HG03442 (cell line): ENCODE measurements around the gene TAF4.
"Not testable (repeated sequence)": the region's sequence is repeated elsewhere in the genome, so short reads cannot be mapped to it uniquely, and the experiment has no call there.

ENCODE experiments used
- ATAC-seq: cut with Tn5 transposase; IDR thresholded peaks from one replicate; pipeline ENCODE4 v1.9.1; 2021; ENCODE audit warnings: mild to moderate bottlenecking, moderate library complexity; ENCODE audit not compliant: unreplicated experiment

Gene TAF4

DNA sequence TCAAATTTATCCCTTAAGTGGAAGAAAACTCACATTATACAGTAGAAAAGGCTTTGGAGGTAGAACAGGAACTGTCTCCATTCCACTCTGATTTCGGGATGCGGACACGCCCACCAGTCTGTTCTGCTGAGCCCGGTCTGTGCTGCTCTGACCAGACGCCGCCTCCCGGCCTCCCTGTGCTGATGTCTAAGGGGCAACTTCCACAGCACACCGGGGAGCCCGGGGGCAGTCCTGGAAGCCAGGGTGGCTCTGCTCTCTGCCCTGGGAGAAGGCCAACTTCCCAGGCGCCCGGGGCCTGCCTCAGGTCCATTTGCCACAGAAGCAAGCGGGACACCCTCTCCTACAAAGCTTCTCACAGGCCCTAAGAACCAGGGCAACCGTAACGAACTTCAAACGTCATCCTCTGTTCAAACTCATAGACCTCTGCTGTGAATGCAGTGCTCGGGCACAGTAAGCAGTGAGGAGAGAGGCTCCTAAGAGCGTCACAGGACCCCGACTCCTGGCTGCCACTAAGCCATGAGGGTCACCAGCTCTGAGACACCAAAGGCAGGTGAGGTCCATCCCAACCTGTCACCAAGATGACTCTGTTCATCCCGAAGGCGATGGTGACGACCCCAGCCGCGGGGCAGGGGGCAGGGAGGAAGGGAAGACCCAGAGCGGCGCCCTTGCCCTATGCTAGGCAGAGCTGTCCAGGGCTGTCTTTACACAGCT is 5.6 kb downstream of the TAF4 start:
- ATAC-seq, result no peak

DNA sequence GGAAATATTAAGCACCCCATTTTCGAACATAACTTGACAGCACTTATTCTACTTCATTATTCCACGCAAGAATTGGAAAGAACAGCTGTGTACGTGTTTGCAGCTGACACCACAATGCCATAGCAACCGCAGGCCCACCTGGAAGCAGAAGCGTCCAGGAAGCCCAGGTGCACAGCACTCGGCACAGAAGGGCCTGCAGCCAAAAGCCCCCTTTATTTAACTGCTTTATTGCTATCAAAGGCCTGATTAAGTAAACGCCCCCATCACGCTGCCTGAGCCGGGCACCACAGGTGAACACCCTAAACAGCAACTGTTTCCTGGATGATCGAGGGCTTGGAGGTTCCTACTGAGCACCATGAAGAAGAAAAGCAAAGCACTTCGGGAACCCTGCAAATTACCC is 6.3 kb downstream of the TAF4 start:
- no peak for ATAC-seq

DNA sequence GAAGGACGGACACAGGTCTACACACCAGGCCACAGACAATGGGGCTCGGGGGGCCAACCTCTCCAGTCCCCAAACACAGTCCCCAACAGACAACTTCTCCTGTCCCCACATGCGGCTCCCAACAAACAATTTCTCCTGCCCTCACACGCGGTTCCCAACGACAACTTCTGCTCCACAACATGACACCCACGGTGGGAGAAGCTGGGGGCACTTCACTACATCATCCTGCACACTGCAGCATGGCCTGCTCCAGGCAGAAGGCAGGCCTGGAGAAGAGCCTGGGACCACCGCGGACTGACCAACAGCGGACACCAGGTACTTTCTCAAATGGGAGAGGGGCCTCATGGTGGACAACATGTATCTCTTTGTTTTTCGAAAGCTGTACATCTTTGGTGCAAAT is 6.7 kb downstream of the TAF4 start:
- no peak for ATAC-seq

DNA sequence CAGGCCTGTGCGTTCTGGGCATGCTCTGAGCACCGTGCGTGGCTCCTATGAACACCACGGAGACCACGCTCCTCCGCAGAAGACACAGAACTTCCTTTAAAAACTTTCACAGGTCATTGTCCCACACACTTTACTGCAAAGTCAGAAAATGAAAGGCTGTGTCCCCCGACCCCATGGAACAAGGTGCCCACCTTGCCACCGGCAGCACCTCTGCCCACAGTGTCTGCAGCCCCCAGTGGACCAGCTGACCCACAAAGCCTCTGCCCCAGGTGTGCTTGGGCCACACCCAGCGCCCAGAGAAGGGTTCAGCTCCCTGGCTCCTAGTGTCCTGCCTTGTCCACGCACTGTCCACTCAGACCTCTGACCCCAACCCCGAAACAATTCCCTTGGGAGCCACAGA is 8.7 kb downstream of the TAF4 start:
- ATAC-seq, result no peak

DNA sequence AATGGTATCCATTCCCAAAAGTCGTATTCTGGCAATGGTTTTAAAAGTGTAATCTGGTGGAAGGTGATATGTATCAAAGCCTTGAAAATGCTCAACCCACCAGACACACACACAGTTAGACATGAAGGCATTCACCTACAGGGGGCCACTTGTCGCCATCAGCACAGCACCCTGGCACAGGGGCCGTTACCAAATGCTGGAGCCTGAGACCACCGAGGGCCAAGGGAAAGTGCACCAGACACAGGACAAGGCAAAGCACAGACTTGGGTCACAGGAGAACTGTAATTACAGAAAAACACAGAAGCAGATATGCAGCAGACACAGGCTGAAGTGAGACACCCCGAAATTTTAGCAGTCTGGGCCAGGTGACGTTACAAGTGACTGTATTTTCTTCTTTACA is 9.3 kb downstream of the TAF4 start:
- ATAC-seq, result no peak

DNA sequence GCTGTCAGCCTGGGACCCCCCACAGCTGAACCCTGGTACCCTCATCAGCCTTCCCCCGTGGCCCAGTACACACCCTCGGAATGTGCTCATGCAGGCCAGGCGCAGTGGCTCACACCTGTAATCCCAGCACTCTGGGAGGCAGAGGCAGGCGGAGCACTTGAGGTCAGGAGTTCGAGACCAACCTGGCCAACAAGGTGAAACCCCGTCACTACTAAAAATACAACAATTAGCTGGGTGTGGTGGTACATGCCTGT is 9.9 kb downstream of the TAF4 start:
- not testable (repeated sequence) for ATAC-seq

DNA sequence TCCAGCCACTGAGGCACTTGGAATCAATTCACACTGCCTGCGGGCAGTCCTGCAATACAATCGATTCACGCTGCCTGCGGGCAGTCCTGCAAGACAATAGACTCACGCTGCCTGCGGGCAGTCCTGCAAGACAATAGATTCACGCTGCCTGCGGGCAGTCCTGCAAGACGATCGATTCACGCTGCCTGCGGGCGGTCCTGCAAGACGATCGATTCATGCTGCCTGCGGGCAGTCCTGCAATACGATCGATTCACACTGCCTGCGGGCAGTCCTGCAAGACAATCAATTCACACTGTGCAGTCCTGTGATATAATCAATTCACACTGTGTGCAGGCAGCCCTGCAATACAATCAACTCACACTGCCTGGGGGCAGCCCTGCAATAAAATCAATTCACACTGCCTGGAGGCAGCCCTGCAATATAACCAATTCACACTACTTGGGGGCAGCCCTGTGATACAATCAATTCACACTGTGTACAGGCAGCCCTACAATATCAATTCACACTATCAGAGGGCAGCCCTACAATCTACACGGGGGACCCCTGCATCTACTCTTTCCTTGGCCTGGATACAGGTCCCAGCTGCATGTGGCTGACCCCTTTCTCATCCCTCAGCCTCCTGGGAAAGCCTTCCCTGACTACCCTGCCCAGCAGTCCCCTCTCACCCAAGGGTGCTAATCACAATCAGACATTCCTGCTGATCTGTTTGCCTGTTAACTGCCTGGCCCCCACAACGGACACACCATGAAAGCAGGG is 10.4 kb downstream of the TAF4 start:
- no peak for ATAC-seq

DNA sequence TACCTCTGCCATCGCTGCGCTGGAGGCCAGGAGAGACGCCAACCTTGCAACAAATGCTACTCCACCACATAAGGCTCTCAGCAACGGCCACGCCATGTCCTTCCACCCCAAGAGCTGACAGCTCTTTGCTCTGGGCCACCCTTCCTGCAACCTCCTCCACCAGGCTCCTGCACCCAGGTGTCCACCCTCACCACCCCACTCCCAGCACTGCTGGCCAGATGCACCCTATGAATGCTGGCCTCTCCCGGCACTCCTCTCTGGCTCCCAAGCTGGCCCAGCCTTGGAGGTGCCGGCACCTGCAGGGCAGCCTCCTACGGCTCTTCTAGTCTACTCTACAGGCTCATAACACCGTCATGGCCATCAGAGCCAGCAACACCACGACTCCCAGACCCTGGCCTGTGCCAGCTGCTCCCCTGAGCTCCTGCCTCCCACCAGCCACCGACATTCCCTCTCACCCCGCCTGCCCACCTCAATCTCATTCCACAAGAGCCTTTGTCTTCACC is 11.2 kb downstream of the TAF4 start:
- ATAC-seq, result no peak

DNA sequence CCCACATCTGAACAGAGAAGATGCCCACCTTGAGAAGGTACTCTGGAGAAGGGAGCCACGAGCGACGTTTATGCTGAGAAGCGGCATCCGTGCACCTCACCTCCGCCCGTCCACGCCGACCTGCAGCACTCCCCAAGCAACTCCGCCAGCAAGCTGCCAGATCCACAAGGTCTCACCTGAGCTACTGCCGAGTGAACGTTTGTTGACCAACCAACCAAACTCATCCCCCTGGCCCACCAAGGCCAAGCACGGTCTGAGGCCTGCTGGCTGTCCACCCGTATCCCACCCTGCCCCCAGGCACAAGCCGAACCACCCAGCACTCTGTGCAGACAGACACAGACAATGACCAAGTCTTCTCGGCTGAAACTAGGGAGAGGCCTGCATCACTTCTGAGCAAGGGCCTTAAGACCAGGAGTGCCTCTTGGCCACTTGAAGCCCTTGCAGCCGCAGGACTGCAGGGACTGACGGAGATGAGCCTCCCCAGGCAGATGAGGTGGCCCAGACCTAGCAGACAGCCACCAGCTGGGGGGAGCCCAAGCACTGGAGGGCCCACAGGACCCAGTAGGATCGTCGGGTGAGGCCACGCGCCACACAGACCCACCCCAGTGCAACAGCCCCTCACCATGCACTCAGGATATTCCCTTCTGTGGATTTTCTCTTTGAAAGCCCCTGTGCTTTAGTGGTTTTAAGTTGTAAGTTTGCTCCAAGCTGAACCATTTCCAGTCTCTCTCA is 12.1 kb downstream of the TAF4 start:
- ATAC-seq, result no peak

DNA sequence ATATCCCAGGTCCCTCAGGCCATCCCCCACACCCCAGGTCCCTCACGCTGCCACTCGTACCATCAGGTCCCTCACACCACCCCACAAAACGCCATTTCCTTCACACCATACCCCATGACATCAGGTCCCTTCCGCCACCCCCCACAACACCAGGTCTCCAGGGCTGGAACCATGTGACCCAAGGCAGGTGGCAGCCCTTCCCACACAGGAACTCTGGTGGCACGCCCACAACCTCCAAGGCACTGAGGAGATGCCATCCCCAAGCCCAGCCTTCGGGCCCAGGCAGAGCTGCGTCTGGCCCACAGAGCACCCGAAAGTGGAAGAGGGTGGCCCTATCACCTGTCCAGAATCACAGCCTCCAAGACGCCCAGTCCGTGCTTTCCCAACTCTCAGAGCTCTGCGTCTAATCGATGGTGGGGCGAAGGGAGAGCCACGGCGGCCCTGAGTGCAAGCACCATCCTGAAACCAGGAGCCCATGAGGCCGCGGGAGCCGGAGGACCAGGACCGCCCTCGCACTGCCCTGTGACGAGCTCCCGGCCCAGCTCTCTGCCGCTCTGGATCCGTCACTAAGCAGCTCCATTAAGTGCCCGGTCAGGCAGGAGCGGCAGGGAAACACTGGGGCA is 12.7 kb downstream of the TAF4 start:
- ATAC-seq, result no peak

DNA sequence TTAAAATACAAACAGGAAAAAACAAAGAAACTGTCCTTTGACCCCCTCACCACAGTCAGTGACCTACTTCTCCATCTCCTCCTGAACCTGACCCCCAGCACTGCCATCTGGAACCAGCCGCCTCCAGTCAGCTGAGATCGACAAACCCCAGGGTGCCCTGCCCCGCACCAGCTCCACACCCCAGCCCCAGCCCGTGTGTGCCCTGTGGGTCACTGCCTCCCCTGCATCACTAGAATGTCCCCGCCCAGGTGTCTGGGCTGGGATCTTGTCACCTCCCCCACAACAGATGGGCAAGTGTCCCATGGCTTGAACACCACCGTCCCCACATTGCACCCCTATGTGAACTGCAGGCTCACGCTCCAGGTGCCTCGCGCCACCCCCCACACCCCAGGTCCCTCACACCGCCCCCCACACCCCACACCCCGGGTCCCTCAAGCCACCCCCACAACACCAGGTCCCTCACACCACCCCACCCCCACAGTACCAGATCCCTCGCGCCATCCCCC is 13.3 kb downstream of the TAF4 start:
- no peak for ATAC-seq

DNA sequence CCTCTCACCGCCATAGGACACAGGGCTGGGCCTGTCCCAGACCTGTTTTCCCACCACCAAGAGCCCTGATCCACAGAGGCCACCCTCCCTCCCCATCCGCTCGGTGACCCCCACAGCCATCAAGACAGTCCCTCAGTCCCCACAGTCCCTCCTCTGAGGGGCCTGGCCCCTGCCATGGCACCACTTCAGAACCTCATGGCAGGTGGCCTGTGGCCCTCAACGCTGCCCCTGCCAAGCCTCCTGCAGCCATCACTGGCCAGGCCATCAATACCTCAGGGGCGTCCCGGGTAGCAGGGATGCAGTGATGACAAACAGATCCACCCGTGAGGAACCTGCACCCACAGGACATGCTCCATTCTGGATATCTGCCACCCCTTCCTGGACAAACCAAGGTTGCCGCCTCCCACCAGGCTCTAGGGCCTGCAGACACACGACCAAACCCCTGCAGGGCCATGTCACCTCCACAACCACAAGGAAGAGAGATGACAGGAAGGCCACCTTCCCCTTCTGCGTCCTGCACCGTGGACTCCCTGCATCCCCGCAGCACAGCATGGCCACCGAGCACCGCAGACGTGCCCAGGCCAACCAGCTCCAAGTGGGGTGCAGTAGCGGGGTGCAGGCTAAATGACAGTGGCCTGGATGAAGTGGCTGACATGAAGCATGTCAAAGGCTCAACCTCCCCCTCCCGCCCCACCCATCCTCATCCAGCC is 14.0 kb downstream of the TAF4 start:
- ATAC-seq, result no peak

DNA sequence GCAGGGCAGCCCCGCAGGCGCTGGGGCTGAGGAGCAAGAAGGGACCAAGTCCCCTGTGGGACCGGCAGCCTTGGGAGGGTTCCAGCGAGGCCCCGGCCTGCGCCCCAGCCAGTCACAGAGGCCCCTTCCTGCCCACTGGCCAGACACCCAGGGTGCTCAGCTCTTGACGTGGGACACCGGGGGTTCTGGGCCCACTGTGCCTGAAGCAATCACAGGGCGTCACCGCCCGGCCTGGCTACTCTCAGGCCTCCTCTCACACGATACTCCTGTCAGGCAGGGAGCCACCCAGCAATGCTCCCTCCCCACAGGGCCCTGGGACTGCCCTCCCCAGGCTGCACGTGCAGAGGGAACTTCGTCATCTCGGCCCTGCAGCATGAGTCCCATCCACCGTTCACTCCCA is 14.5 kb downstream of the TAF4 start:
- ATAC-seq, result no peak

DNA sequence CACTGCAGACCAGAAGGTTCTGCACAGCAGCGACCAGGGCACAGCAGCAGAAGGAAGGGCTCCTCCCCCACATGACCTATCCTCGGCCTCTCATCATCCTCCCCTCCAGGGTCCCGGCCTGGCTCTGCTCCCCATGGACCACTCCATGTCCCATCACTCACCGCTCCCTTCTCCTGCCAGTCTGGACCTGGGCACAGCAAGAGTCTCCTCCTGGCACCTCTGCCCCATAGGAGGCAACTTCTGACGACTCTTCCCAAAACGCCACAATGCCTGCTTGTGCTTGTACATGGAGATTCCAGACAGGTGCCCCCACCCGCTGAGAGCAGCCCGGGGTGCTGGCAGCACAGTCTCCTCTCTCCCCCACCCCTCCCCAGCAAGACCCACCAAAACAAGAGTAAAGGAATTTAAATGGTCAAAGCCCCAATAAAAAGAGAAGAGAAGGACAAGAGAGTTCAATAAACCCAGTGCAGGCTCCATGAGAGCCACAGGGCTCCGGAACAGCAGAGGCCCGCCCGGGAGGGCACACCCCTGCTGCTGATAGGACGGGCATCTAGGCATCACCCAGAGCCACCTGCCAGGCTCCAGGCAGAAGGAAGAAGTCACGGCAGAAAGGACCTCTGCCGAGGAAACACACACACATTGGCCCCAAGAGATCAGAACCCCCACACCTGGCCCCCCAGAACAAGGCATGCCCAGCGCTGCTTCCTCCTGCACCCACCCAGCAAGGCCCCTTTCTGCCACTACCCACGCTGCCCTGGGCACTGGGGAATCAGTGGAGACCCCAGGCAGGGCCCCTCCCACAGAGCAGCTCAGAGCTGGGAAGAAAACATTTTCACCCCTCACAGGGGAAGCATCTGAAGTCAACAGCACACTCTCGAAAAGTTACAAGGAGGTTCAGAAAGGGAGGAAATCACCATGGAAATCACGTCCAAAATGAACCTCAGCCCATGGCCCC is 15.2 kb downstream of the TAF4 start:
- no peak for ATAC-seq

DNA sequence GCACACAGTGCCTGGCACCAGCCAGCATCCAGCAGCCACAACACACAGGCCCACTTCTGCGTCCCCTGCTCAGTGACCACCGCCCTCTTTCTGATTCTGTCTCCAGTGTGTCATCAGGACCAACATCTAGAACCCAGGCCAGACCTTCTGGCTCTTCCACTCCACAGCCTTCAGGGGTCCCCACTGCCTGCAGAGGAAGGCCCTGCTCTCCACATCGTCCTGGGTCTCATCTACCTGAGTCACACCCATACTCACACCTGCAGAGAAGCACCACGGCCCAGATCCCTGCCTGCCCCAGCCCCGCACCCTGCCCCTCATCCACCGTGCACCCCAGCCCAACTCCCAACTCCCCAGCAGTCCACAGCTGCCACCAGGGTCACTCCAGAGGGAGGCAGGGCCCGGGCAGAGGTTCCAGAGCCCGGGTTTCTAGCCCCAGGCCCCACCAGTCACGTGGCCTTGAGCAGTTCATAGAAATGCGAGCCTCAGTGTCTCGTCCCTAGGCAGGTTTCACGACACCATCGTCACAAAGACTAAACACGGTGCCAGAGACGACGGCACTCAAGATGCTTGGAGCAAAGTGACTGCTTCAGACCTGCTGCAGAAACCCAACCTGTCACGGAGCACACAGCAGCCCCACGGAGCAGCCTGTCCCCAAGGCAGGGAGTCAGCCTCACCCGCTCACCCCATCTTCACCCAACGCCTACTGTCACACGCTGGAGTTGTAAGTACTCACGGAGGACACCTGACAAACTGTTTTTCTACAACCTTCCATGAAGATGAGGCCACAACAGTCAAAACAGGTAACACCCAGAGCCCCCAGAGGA is 16.1 kb downstream of the TAF4 start:
- ATAC-seq, result no peak

DNA sequence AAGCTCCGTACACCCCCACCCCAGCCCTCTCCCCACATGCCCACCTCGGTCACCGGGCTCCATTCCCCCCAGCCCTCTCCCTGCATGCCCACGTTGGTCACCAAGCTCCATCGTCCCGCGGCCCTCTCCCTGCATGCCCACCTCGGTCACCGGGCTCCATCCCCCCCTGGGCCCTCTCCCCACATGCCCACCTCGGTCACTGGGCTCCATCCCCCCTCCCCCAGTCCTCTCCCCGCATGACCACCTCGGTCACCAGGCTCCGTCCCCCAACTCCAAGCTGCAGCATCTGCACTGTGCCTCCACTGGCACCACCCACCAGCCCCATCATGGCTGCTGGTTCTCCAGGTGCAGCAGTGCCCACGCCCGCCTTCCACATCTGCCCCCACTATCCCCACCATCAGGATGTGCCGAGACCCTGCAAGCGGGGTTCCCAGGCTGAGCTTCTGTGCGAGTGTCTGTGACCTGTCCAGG is 16.8 kb downstream of the TAF4 start:
- no peak for ATAC-seq

DNA sequence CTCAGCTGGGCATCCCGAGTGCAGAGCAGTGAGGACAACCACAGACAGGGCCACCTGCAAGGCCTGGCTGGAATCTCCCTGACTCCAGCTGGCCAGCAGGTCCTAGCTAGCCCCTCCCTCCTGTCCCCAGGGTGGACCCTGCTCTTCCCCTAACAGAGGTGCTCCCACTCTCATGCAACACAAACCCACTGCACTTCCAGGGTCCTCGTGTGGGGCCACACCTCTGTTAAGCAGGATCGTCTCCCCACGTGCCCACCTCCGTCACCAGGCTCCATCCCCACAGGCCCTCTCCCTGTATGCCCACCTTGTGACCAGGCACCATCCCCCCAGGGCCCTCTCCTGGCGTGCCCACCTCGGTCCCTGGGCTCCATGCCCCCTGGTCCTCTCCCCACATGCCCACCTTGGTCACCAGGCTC is 17.3 kb downstream of the TAF4 start:
- no peak for ATAC-seq

DNA sequence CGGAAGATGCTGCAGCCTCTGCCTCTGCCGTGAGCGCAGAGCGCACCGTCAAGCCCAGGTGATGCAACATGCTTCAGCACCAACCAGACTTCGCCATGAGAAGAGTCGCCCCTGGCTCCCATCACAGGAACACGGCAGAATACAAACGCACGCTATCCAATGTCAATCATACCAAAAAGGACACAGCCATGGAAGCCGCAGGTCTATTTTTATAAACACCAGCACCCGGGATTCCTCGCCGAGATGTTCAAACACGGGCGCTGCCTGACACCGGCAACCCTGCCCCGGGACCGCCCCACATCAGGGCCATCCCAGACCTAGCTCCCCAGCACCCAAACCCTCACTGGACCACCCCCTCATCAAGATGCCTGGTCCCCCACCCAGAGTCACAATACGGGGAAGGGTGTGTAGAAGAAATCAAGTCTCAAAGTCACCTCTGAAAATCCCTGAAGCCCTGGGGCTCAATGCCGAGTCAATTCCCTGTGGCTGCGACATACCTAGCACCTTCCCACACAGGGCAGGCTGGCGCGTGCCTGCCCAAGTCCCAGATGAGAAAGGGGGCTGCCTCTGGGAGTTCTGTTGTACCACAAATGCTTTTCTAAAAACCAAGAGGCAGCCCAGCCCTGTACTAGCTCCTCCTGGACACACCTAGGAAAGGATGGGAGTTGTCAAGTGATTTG is 17.9 kb downstream of the TAF4 start:
- no peak for ATAC-seq
